GM12875 (cell line): ENCODE measurements around the gene SF3B2.
A peak's percentile ranks its signal among the peaks of the same experiment; 100 is the strongest.

Source experiments
- H3K4me3 ChIP-seq: one replicate; pipeline ENCODE4 v1.5.1; 2011; ENCODE audit warnings: low read depth, low read length, control low read depth
- CTCF ChIP-seq: IDR thresholded peaks from 2 replicates; pipeline ENCODE4 v1.5.1; 2011; ENCODE audit warnings: low read depth, mild to moderate bottlenecking, control low read depth, inconsistent platforms, low read length, moderate library complexity, borderline replicate concordance; ENCODE audit not compliant: insufficient read depth

The SF3B2 gene

GRCh38 chr11:66036334-66036710, 15.8 kb upstream of the SF3B2 start:
- TF ChIP-seq CTCF = no peak
- no peak overlapping the region for H3K4me3 ChIP-seq

GRCh38 chr11:66037327-66037726, 14.8 kb upstream of the SF3B2 start:
- no peak for TF ChIP-seq CTCF
- H3K4me3 ChIP-seq = no peak overlapping the region

- TF ChIP-seq CTCF = no peak
- H3K4me3 ChIP-seq = no peak overlapping the region
Measured at GRCh38 chr11:66039765-66040164, 12.4 kb upstream of the SF3B2 start.

GRCh38 chr11:66042227-66042995, 9.8 kb upstream of the SF3B2 start:
- no peak overlapping the region for H3K4me3 ChIP-seq
- TF ChIP-seq CTCF = no peak

GRCh38 chr11:66042996-66043906, 8.9 kb upstream of the SF3B2 start:
- H3K4me3 ChIP-seq = no peak overlapping the region
- TF ChIP-seq CTCF = no peak

GRCh38 chr11:66044757-66045156, 7.4 kb upstream of the SF3B2 start:
- no peak for TF ChIP-seq CTCF
- peak overlapping the region; percentile 15 for H3K4me3 ChIP-seq
